ENCODE results near the gene DCLK1. TPM values are rescaled to one million over a fixed set of nuclear protein-coding genes. Genes with fewer than 3 reads are reported as not detected.
A peak's percentile ranks its signal among the peaks of the same experiment; 100 is the strongest.

DCLK1 gene
- total and polyA plus RNA-seq, 10 of the 15 experiments (the other 5 are each of a cell fraction or from before 2014, with no cell fraction given) = not detected

GRCh38 chr13:35789335-35790165 lies 341.6 kb downstream of the DCLK1 start:
- no peak for FAIRE-seq

More at GRCh38 chr13:35789335-35790165, 341.6 kb downstream of the DCLK1 start:
- ChIA-PET SMC1A (ENCODE audit: uncharacterized antibody, unreplicated experiment) (interaction anchor here (0.6 to 3.0 kb wide), 13 partner anchors 9 to 277 kb away, joined by 3 to 34 read pairs (median 3); no protein-coding TSS in a partner anchor), POLR2A (interaction anchor here (0.9 kb wide), 1 partner anchor 60 kb away, joined by 3 read pairs; no protein-coding TSS in a partner anchor), RAD21 (ENCODE audit: unreplicated experiment) (interaction anchor here (0.5 to 2.3 kb wide), 12 partner anchors 16 to 626 kb away, joined by 3 to 25 read pairs (median 4); no protein-coding TSS in a partner anchor), CTCF (interaction anchor here (0.6 to 2.6 kb wide), 23 partner anchors 9 to 625 kb away, joined by 3 to 37 read pairs (median 5); no protein-coding TSS in a partner anchor)
- H3K4me1 ChIP-seq (ENCODE audit: control insufficient read depth, insufficient read depth, low read length) = no peaks in the 10 kb centered on the region
- no peak for DNase-seq (ENCODE audit: low read depth, low spot score)
- H3K9me3 ChIP-seq (replicated peaks; ENCODE audit: control insufficient read depth, insufficient read depth, low read length) = no peaks in the 10 kb centered on the region
- no peaks in the 10 kb centered on the region for H4K20me1 ChIP-seq (ENCODE audit: control insufficient read depth, insufficient read depth)
- no peak overlapping the region for H2AFZ ChIP-seq (ENCODE audit: control insufficient read depth, low read depth, low read length)
- intact Hi-C loops (cut with micrococcal nuclease; ENCODE audit: unreplicated experiment) (loop anchor here (1.0 to 5.0 kb wide), 3 partner anchors 67 to 622 kb away; no protein-coding TSS in a partner anchor), in situ Hi-C loops (cut with MboI) (loop anchor here (10.0 kb wide), 1 partner anchor 165 kb away; no protein-coding TSS in a partner anchor)
- no peaks in the 10 kb centered on the region for H3K36me3 ChIP-seq (ENCODE audit: control insufficient read depth in 2 of 2, insufficient read depth in 2 of 2, low read length in 1 of 2)
- TF ChIP-seq SPI1 (IDR thresholded peaks at IDR 0.05; ENCODE audit: borderline replicate concordance, insufficient read depth, low read depth, low read length) (no peak), CUX1 (IDR thresholded peaks at IDR 0.05; ENCODE audit: insufficient replicate concordance, low read depth, low read length) (no peak), BHLHE40 (IDR thresholded peaks at IDR 0.05; ENCODE audit: borderline replicate concordance in 1 of 2, low read depth in 2 of 2, low read length in 1 of 2) (no peak), IRF3 (IDR thresholded peaks at IDR 0.05) (no peak), SMC3 (IDR thresholded peaks at IDR 0.05; ENCODE audit: borderline replicate concordance, low read length) (peak; percentile 35; the same call in 1 of the 2 replicates), RAD21 (IDR thresholded peaks at IDR 0.05; ENCODE audit: insufficient read depth, low read depth, low read length) (peak; percentile 48)
- TF ChIP-seq, protein P1, sequence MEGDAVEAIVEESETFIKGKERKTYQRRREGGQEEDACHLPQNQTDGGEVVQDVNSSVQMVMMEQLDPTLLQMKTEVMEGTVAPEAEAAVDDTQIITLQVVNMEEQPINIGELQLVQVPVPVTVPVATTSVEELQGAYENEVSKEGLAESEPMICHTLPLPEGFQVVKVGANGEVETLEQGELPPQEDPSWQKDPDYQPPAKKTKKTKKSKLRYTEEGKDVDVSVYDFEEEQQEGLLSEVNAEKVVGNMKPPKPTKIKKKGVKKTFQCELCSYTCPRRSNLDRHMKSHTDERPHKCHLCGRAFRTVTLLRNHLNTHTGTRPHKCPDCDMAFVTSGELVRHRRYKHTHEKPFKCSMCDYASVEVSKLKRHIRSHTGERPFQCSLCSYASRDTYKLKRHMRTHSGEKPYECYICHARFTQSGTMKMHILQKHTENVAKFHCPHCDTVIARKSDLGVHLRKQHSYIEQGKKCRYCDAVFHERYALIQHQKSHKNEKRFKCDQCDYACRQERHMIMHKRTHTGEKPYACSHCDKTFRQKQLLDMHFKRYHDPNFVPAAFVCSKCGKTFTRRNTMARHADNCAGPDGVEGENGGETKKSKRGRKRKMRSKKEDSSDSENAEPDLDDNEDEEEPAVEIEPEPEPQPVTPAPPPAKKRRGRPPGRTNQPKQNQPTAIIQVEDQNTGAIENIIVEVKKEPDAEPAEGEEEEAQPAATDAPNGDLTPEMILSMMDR (IDR thresholded peaks at IDR 0.05 in 2 of 3, conservative IDR thresholded peaks at IDR 0.05 in 1 of 3; ENCODE audit: control insufficient read depth in 2 of 3, extremely low read depth in 1 of 3, insufficient read depth in 1 of 3, low read depth in 3 of 3, low read length in 3 of 3) = peak; percentile 44 to 59 (median 45); a peak in 5 of 6 replicates
- 49% methylated on average over 6 of the region's 6 CpGs for WGBS (ENCODE audit: insufficient coverage, insufficient replicate concordance, low lambda C conversion rate, missing lambda C conversion rate)
- ATAC-seq = peak; percentile 71
- H3K9ac ChIP-seq (ENCODE audit: control insufficient read depth, insufficient read depth, low read length) = no peak overlapping the region
- H3K4me2 ChIP-seq (ENCODE audit: control insufficient read depth, insufficient read depth) = no peak overlapping the region
- BruUV-seq (replicated peaks) = no TSS peak
- H3K27me3 ChIP-seq (replicated peaks in 1 of 2; ENCODE audit: control insufficient read depth in 2 of 2, insufficient read depth in 2 of 2, low read length in 1 of 2) = no peaks in the 10 kb centered on the region
- no peak overlapping the region for H3K27ac ChIP-seq (ENCODE audit: control insufficient read depth, insufficient read depth)
- H3K4me3 ChIP-seq = no peak overlapping the region
- no peaks in the 10 kb centered on the region for H3K79me2 ChIP-seq (ENCODE audit: control insufficient read depth, insufficient read depth, low read length)
